HepG2 (cell line): ENCODE results near the gene AKAP6. TPM values are rescaled to one million over a fixed set of nuclear protein-coding genes. Genes with fewer than 3 reads are reported as not detected.

Source experiments
- ATAC-seq: fragments of 200-7000 bp; cut with Tn5 transposase; 3 replicates; pipeline ENCODE4 v1.9.1; 2020; ENCODE audit warnings: mild to moderate bottlenecking, moderate library complexity
- BruUV-seq: library from RNA; stranded (reverse); fragments of 400-500 nt; replicated peaks from 2 replicates; lab custom pipeline; 2021; lab: Mats Ljungman, UMichigan
- CTCF ChIA-PET: fragments of 300-600 bp; formaldehyde crosslinking; extraction: SDS; loops from one replicate; lab custom pipeline; 2021; ENCODE audit warnings: low total read pairs, inconsistent platforms, low intra/inter-chr PET ratio; lab: Yijun Ruan, JAX
- POLR2A ChIA-PET: fragments of 350-600 bp; sonication (Branson Sonifier 250); formaldehyde crosslinking; loops from one replicate; lab custom pipeline; 2020; ENCODE audit warnings: antibody characterized with exemption, inconsistent platforms; lab: Yijun Ruan, JAX
- DNase-seq: peaks from one replicate; pipeline ENCODE4 v3.0.0-alpha.2; 2015; ENCODE audit warnings: low spot score
- FAIRE-seq: peaks from 3 replicates; lab custom pipeline; 2011; peaks lifted over from hg19 to GRCh38; lab: Jason Lieb, UNC
- H2AFZ ChIP-seq: one replicate; pipeline ENCODE4 v1.6.1; 2011; ENCODE audit warnings: low read length, inconsistent platforms
- H3K27ac ChIP-seq: fragments of 300-600 bp; 3 replicates; pipeline ENCODE4 v1.8.0; 2011; ENCODE audit warnings: mixed run types, mild to moderate bottlenecking, mixed read lengths, low read length, inconsistent platforms; ENCODE audit not compliant: insufficient read depth; ENCODE audit errors: extremely low read length
- H3K27me3 ChIP-seq, 2 experiments: fragments of 200-600 bp in 1 of 2; 2 replicates in 1 of 2; 3 replicates in 1 of 2; pipeline versions ENCODE4 v1.6.0 to v1.8.0; 2011; ENCODE audit warnings: low read length in 2 of 2, mild to moderate bottlenecking in 2 of 2, moderate library complexity in 2 of 2, inconsistent platforms in 1 of 2; ENCODE audit not compliant: insufficient read depth in 2 of 2, control insufficient read depth in 1 of 2
- H3K36me3 ChIP-seq, 2 experiments: fragments of 200-600 bp in 1 of 2; replicated peaks in 1 of 2; 2 replicates in 1 of 2; 3 replicates in 1 of 2; pipeline versions ENCODE4 v1.5.1 to v1.8.0; 2011; ENCODE audit warnings: low read length in 2 of 2, inconsistent platforms in 1 of 2; ENCODE audit not compliant: insufficient read depth in 2 of 2, control insufficient read depth in 1 of 2
- H3K4me1 ChIP-seq: 2 replicates; pipeline ENCODE4 v1.5.1; 2012; ENCODE audit warnings: low read length, inconsistent platforms; ENCODE audit not compliant: insufficient read depth
- H3K4me2 ChIP-seq: 2 replicates; pipeline ENCODE4 v1.6.0; 2011; ENCODE audit warnings: low read depth, low read length, inconsistent platforms
- H3K4me3 ChIP-seq, 3 experiments: fragments of 200-600 bp in 1 of 3; sonication (generic), shearing (Covaris generic) in 1 of 3; replicated peaks in 1 of 3; 2 replicates each; pipeline ENCODE4 v1.5.1; 2011 to 2016; ENCODE audit warnings: low read length in 3 of 3, inconsistent platforms in 2 of 3, low read depth in 2 of 3, mild to moderate bottlenecking in 2 of 3, control low read depth in 1 of 3, mixed read lengths in 1 of 3; ENCODE audit not compliant: insufficient read depth in 1 of 3
- H3K79me2 ChIP-seq: one replicate; pipeline ENCODE4 v1.6.1; 2011; ENCODE audit warnings: low read length, inconsistent platforms; ENCODE audit not compliant: insufficient read depth
- H3K9ac ChIP-seq: 2 replicates; pipeline ENCODE4 v1.6.0; 2011; ENCODE audit warnings: mild to moderate bottlenecking, low read depth, low read length, inconsistent platforms; ENCODE audit not compliant: insufficient read depth
- H3K9me3 ChIP-seq: 2 replicates; pipeline ENCODE4 v1.5.1; 2012; ENCODE audit warnings: mild to moderate bottlenecking, low read length
- H4K20me1 ChIP-seq: 2 replicates; pipeline ENCODE4 v1.6.0; 2011; ENCODE audit warnings: inconsistent platforms, mild to moderate bottlenecking, low read length, moderate library complexity; ENCODE audit not compliant: insufficient read depth
- ARID3A ChIP-seq: IDR thresholded peaks from 2 replicates; pipeline ENCODE4 v1.6.1; 2012; ENCODE audit warnings: low read depth, low read length, improper control_type of control experiment
- DRAP1 ChIP-seq: IDR thresholded peaks from 2 replicates; pipeline ENCODE4 v1.6.1; 2016; ENCODE audit warnings: missing genetic modification reagents, missing compliant biosample characterization
- FOXA3 ChIP-seq: IDR thresholded peaks from 2 replicates; pipeline ENCODE4 v1.6.1; 2016; ENCODE audit warnings: missing genetic modification reagents, missing compliant biosample characterization
- GTF2F1 ChIP-seq: fragments of 150-350 bp; IDR thresholded peaks from 2 replicates; pipeline ENCODE4 v1.6.1; 2014; ENCODE audit warnings: low read length
- HOXA5 ChIP-seq: sonication (generic); formaldehyde crosslinking; IDR thresholded peaks from 2 replicates; pipeline ENCODE4 v1.4.0; 2020; ENCODE audit warnings: missing genetic modification reagents
- PLSCR1 ChIP-seq: sonication (generic); formaldehyde crosslinking; IDR thresholded peaks from 2 replicates; pipeline ENCODE4 v1.5.0; 2020; ENCODE audit warnings: missing genetic modification reagents, mild to moderate bottlenecking, borderline replicate concordance
- STAG1 ChIP-seq: sonication (generic); formaldehyde crosslinking; IDR thresholded peaks from 2 replicates; pipeline ENCODE4 v1.4.0; 2020; ENCODE audit warnings: missing genetic modification reagents
- ZFP62 ChIP-seq: sonication (generic); formaldehyde crosslinking; IDR thresholded peaks from 2 replicates; pipeline ENCODE4 v1.4.0; 2020; ENCODE audit warnings: missing genetic modification reagents
- ZNF264 ChIP-seq: sonication (generic); formaldehyde crosslinking; IDR thresholded peaks from 2 replicates; pipeline ENCODE4 v1.4.0; 2020; ENCODE audit warnings: missing genetic modification reagents
- ZNF468 ChIP-seq: sonication (generic); formaldehyde crosslinking; IDR thresholded peaks from 2 replicates; pipeline ENCODE4 v1.8.0; 2022; ENCODE audit warnings: mild to moderate bottlenecking, moderate library complexity, missing genetic modification reagents
- ZNF652 ChIP-seq: IDR thresholded peaks from 2 replicates; pipeline ENCODE4 v1.6.1; 2016; ENCODE audit warnings: low read depth, borderline replicate concordance
- ZNF672 ChIP-seq: sonication (generic); formaldehyde crosslinking; IDR thresholded peaks from 2 replicates; pipeline ENCODE4 v1.8.1; 2022; ENCODE audit warnings: missing genetic modification reagents
- WGBS: methylation state at CpG from one replicate; pipeline ENCODE4 v1.1.6; 2017; ENCODE audit warnings: low lambda C conversion rate; 5-methylcytosine and 5-hydroxymethylcytosine counted together
- in situ Hi-C: cut with HindIII; loops from 2 replicates; pipeline ENCODE4 v1.10.0; 2017; ENCODE audit warnings: low pct_unique_long_range_greater_than_20kb; ENCODE audit not compliant: extremely low pct_ligation_motif_present
- intact Hi-C: fragments of 100-400 bp; cut with micrococcal nuclease; formaldehyde crosslinking; loops from one replicate; pipeline ENCODE4 v1.10.0; 2022; ENCODE audit not compliant: unreplicated experiment
- polyA plus RNA-seq, 8 experiments: library from polyadenylated mRNA; depleted of rRNA in 3 of 8; stranded (reverse) in 7 of 8; unstranded in 1 of 8; fragments of >200 nt; fragmentation: Illumina TruSeq in 4 of 8; extraction: Trizol in 4 of 8; gene quantifications; 2 replicates each; pipeline versions ENCODE4 v1.2.1 to v1.2.3, GENCODE V29; 2011 to 2016; ENCODE audit warnings: low read depth in 4 of 8, missing spikeins in 1 of 8, mixed read lengths in 1 of 8; ENCODE audit not compliant: insufficient read depth in 1 of 8
- total RNA-seq, 5 experiments: library from RNA; depleted of rRNA; stranded (reverse); fragments of >200 nt; fragmentation: Illumina TruSeq; extraction: Trizol; gene quantifications; 2 replicates each; pipeline ENCODE4 v1.2.3, GENCODE V29; 2016; ENCODE audit warnings: low read depth in 1 of 5
- TF ChIP-seq, protein P1 (sequence below): sonication (generic); formaldehyde crosslinking; IDR thresholded peaks from 2 replicates; pipeline ENCODE4 v1.4.0; 2020; ENCODE audit warnings: missing genetic modification reagents, borderline replicate concordance
- TF ChIP-seq, protein P2 (sequence below): sonication (generic); formaldehyde crosslinking; IDR thresholded peaks from 2 replicates; pipeline ENCODE4 v1.5.0; 2020; ENCODE audit warnings: missing genetic modification reagents
- TF ChIP-seq, protein P3 (sequence below): sonication (generic); formaldehyde crosslinking; IDR thresholded peaks from 2 replicates; pipeline ENCODE4 v1.4.0; 2020; ENCODE audit warnings: missing genetic modification reagents

Gene AKAP6
- total and polyA plus RNA-seq, 2 of the 13 experiments (the other 11 are each of a cell fraction or from before 2014, with no cell fraction given) = 1.4 TPM

DNA sequence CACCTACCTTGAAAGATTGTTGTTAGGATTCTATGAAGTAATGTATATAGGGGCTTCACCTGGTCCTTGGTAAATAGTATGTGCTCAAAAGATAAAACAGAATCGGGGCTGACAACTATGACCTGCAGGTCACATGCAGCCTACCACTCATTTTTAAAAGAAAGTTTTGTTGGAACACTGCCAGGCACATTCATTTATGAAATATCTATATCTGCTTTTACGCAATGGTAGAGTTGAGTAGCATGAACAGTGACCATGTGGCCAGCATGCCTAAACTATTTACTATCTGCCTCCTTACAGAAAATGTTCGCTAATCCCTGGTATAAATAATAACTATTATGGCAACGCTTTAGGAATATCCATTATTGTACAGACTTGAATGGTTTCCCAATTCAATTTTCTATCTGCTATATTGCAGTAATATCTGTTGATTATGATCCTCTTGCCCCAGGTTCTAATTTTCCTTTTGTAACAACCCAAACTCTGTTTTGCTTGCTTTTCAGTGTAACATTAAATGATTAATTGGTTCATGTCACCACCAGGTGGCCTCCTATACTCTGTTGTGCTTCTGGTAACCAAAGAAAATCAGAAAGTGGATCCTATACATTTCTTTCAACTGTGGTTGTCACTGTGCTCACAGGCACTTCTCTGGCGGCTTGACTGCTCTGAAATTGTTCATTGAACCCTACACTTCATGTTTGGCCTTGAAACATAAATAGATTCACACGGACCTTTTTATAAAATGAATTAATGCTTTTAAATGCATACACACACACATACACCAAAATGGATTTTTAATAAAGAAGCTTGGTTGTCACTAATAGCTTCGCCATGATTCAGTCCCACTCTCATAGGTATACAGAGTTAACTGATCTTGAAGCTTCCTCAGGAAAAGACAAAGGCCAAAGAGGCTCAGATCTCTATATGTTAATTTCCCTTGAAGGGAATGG lies 381.9 kb downstream of the AKAP6 start:
- Histone ChIP-seq H3K9ac (no peak overlapping the region), H3K4me1 (no peaks in the 10 kb centered on the region), H3K27me3 (no peaks in the 10 kb centered on the region), H3K36me3 (no peaks in the 10 kb centered on the region), H4K20me1 (no peaks in the 10 kb centered on the region), H3K4me3 (no peak overlapping the region), H3K79me2 (no peaks in the 10 kb centered on the region), H3K9me3 (no peaks in the 10 kb centered on the region), H3K27ac (no peak overlapping the region), H3K4me2 (no peak overlapping the region), H2AFZ (no peak overlapping the region)
- WGBS = 7% methylated on average over 7 of the region's 7 CpGs
- FAIRE-seq (peak; percentile 43), ATAC-seq (peak; percentile 94), DNase-seq (peak; percentile 62)
- POLR2A ChIA-PET = no interaction called here
- BruUV-seq = no TSS peak
- CTCF ChIA-PET = interaction anchor here (1.1 to 2.3 kb wide), 7 partner anchors 123 to 1614 kb away, joined by 3 to 41 read pairs (median 4); no protein-coding TSS in a partner anchor
- in situ Hi-C loops (loop anchor here (5.0 to 25.0 kb wide), 2 partner anchors 1081 to 1601 kb away; no protein-coding TSS in a partner anchor), intact Hi-C loops (loop anchor here (1.0 to 5.0 kb wide), 5 partner anchors 134 to 1613 kb away; no protein-coding TSS in a partner anchor)
- TF ChIP-seq GTF2F1 (no peak), STAG1 (CRISPR knock-in tag) (peak; percentile 90), ZNF468 (CRISPR knock-in tag) (no peak), ZFP62 (CRISPR knock-in tag) (no peak), HOXA5 (CRISPR knock-in tag) (peak; percentile 59; the same call in 1 of the 2 replicates), ZNF264 (CRISPR knock-in tag) (no peak), DRAP1 (CRISPR knock-in tag) (no peak), FOXA3 (CRISPR knock-in tag) (0 out of 2 replicates have a peak, but pooled peaks have one; percentile 8), PLSCR1 (CRISPR knock-in tag) (no peak), ZNF652 (CRISPR knock-in tag) (peak; percentile 18; the same call in 1 of the 2 replicates), ZNF672 (no peak), ARID3A (peak; percentile 81; the same call in 1 of the 2 replicates)
- TF ChIP-seq, protein P1, sequence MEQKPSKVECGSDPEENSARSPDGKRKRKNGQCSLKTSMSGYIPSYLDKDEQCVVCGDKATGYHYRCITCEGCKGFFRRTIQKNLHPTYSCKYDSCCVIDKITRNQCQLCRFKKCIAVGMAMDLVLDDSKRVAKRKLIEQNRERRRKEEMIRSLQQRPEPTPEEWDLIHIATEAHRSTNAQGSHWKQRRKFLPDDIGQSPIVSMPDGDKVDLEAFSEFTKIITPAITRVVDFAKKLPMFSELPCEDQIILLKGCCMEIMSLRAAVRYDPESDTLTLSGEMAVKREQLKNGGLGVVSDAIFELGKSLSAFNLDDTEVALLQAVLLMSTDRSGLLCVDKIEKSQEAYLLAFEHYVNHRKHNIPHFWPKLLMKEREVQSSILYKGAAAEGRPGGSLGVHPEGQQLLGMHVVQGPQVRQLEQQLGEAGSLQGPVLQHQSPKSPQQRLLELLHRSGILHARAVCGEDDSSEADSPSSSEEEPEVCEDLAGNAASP (CRISPR knock-in tag) = 0 out of 2 replicates have a peak, but pooled peaks have one; percentile 20
- TF ChIP-seq, protein P2, sequence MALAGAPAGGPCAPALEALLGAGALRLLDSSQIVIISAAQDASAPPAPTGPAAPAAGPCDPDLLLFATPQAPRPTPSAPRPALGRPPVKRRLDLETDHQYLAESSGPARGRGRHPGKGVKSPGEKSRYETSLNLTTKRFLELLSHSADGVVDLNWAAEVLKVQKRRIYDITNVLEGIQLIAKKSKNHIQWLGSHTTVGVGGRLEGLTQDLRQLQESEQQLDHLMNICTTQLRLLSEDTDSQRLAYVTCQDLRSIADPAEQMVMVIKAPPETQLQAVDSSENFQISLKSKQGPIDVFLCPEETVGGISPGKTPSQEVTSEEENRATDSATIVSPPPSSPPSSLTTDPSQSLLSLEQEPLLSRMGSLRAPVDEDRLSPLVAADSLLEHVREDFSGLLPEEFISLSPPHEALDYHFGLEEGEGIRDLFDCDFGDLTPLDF (CRISPR knock-in tag) = 0 out of 2 replicates have a peak, but pooled peaks have one; percentile 24
- TF ChIP-seq, protein P3, sequence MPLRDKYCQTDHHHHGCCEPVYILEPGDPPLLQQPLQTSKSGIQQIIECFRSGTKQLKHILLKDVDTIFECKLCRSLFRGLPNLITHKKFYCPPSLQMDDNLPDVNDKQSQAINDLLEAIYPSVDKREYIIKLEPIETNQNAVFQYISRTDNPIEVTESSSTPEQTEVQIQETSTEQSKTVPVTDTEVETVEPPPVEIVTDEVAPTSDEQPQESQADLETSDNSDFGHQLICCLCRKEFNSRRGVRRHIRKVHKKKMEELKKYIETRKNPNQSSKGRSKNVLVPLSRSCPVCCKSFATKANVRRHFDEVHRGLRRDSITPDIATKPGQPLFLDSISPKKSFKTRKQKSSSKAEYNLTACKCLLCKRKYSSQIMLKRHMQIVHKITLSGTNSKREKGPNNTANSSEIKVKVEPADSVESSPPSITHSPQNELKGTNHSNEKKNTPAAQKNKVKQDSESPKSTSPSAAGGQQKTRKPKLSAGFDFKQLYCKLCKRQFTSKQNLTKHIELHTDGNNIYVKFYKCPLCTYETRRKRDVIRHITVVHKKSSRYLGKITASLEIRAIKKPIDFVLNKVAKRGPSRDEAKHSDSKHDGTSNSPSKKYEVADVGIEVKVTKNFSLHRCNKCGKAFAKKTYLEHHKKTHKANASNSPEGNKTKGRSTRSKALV = 0 out of 2 replicates have a peak, but pooled peaks have one; percentile 37
